Measurements from ENCODE around the gene ENG.

Gene ENG

DNA sequence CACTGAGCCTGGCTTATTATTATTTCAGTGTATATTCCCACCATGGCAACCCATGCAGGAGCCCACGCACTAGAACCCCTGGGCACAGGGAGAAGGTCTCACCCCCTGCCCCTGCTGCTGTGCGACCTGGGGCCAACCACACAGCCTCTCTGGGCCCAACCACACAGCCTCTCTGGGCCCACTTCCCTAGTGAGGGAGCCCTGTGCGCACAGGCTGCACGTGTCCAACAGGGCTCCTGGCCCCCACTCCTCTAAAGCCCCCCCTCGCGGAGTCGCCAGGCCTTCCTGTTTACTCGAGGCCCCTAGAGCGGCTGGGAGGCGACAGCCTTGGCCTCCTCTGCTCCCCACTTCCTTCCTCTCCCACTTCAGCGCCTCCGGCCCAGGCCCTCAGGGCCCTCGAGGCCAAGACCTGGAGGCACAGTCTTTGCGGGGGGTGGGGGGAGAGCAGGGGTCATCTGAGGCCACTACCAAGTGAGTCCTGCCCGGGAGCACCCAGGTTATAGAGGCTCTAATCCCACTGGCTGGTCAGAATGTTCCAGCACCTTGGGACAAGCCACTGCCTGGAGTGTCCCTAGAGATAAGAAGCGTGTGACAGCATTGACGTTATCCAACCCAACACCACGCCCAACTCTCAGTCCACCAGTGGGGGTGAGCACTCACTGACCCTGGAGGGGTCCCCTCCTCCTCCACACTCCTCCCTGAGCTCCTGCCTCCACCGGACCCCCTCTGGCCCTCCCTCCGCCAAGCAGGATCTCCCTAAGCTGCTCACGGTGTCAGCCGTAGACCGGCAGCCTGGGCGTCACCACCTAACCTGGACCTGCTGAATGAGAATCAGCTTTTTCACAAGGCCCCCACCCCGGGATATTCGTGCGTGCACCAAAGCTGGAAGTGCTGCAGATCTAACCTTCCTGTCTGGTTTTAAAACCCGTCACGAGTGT is 7.9 kb upstream of the ENG start:
- TF ChIP-seq, protein P1, sequence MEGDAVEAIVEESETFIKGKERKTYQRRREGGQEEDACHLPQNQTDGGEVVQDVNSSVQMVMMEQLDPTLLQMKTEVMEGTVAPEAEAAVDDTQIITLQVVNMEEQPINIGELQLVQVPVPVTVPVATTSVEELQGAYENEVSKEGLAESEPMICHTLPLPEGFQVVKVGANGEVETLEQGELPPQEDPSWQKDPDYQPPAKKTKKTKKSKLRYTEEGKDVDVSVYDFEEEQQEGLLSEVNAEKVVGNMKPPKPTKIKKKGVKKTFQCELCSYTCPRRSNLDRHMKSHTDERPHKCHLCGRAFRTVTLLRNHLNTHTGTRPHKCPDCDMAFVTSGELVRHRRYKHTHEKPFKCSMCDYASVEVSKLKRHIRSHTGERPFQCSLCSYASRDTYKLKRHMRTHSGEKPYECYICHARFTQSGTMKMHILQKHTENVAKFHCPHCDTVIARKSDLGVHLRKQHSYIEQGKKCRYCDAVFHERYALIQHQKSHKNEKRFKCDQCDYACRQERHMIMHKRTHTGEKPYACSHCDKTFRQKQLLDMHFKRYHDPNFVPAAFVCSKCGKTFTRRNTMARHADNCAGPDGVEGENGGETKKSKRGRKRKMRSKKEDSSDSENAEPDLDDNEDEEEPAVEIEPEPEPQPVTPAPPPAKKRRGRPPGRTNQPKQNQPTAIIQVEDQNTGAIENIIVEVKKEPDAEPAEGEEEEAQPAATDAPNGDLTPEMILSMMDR (IDR thresholded peaks at IDR 0.05; ENCODE audit: low read depth, low read length, missing control alignments), result no peak
- no peak for DNase-seq (ENCODE audit: extremely low read depth, low read depth)
- H3K4me3 ChIP-seq (replicated peaks; ENCODE audit: low read depth, low read length), result no peak overlapping the region

DNA sequence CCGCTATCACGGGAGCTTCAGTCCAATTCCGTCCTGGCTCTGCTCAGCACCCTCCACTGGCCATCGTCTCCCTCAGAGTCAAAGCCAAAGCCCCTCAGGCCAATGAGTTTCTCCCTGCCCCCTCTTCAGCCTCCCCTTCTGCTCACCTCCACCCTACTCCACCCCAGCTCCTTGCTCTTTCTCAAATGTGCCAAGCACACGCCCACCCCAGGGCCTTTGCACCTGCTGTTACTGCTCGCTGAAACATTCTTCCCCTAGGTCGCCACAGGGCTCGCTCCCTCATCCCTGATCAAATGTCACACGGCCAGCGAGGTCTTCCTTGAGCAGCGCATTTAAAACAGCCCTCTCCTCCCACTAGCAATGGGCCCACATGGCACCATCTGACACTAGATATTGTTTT is 6.3 kb upstream of the ENG start:
- TF ChIP-seq, protein P1 (IDR thresholded peaks at IDR 0.05; ENCODE audit: low read depth, low read length, missing control alignments), result no peak
- no peak overlapping the region for H3K4me3 ChIP-seq (replicated peaks; ENCODE audit: low read depth, low read length)
- no peak for DNase-seq (ENCODE audit: extremely low read depth, low read depth)

DNA sequence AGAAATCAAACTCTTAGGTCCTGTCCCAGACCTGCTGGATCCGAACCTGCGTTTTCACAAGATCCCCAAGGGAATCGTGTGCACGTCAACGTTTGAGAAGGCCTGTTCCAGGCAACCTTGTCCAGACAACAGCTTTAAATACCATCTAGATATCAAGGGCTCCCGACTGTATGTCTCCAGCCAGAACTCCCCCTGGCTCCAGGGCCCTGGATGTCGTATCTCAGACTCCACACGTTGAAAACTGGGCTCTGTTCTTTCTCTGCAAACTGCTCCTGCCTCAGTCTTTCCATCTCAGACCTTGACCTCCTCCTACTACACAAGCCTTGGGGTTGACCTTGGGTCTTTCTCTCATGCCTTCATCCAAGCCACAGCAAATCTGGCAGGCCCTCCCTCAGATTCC is 5.8 kb upstream of the ENG start:
- TF ChIP-seq, protein P1 (IDR thresholded peaks at IDR 0.05; ENCODE audit: low read depth, low read length, missing control alignments), result no peak
- DNase-seq (ENCODE audit: extremely low read depth, low read depth), result no peak
- H3K4me3 ChIP-seq (replicated peaks; ENCODE audit: low read depth, low read length), result no peak overlapping the region

DNA sequence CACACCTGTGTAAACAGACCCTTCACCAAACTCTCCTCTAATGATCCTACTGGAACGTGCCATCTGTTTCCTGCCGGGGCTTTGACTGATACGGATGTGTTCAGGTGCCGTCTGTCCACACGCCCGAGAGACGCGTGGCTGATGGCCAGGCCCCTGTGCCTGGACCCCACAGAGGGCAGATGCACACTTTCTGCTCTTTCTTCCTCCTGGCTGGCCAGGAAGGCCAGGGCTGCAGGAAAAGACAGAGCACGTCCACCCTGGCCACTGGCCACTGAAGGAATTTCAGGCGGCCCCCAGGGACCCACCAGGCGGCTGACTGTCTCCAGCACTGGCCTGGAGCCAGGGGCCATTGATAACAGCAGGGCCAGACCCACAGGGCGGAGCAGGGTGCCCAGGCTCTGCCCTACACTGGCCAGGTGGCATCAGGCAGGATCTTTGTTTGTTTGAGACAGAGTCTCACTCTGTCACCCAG is 3.6 kb upstream of the ENG start:
- no peak overlapping the region for H3K4me3 ChIP-seq (replicated peaks; ENCODE audit: low read depth, low read length)
- TF ChIP-seq, protein P1 (IDR thresholded peaks at IDR 0.05; ENCODE audit: low read depth, low read length, missing control alignments), result no peak
- DNase-seq (ENCODE audit: extremely low read depth, low read depth), result no peak

DNA sequence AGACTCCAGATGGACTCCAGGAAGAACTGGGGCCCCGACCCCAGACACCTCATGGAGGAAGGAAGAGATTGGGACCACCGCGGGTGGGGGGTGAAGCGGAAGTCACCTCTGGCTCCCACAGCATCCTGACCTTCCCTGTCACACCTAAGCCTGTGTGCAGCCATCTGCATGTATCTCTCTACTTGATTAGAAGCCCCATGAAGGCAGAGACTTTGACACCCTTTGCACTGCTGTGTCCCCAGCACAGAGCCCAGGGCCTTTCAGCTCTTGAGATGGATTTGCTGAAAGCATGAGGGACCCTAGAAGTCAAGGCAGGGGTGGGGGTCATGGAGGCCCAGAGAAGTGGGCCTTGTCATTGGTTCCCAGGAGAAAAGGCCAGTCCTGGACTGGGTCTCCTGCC is 2.8 kb upstream of the ENG start:
- H3K4me3 ChIP-seq (replicated peaks; ENCODE audit: low read depth, low read length), result no peak overlapping the region
- TF ChIP-seq, protein P1 (IDR thresholded peaks at IDR 0.05; ENCODE audit: low read depth, low read length, missing control alignments), result no peak
- DNase-seq (ENCODE audit: extremely low read depth, low read depth), result no peak

DNA sequence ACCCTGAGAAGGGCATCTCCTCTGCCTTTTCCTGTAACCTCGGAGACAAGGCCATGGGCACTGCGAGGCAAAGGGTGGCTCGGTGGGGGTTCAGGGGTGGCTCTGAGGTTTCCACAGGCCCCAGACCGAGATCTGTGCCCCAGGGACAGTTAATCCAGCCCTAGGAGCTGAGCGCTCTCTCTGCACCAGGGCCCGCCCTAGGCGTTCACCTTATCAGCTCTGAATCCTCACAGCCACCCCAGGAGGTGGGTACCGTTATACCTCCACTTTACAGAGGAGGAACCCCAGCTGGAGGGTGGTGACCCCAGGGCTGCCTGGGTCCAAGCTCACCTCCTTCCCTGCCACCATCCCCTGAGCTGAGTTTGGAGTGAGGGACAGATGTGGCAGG is 2.3 kb upstream of the ENG start:
- no peak for DNase-seq (ENCODE audit: extremely low read depth, low read depth)
- H3K4me3 ChIP-seq (replicated peaks; ENCODE audit: low read depth, low read length), result no peak overlapping the region
- TF ChIP-seq, protein P1 (IDR thresholded peaks at IDR 0.05; ENCODE audit: low read depth, low read length, missing control alignments), result no peak
